Smooth muscle cell (in vitro differentiated cells): ENCODE measurements around the gene GRB2. TPM values are rescaled to one million over a fixed set of nuclear protein-coding genes. Genes with fewer than 3 reads are reported as not detected.
A peak's percentile ranks its signal among the peaks of the same experiment; 100 is the strongest.

Source experiments
- DNase-seq: peaks from one replicate; lab custom pipeline; 2025; ENCODE audit not compliant: unreplicated experiment; lab: John Stamatoyannopoulos, UW
- H2AFZ ChIP-seq: fragments of 200-600 bp; sonication (generic); 2 replicates; pipeline ENCODE4 v1.6.0; 2016; ENCODE audit warnings: antibody characterized with exemption, low read depth, mild to moderate bottlenecking
- H3F3A ChIP-seq: fragments of 200-600 bp; sonication (generic); 2 replicates; pipeline ENCODE4 v1.6.0; 2017; ENCODE audit warnings: antibody characterized with exemption, low read depth
- H3K27ac ChIP-seq: fragments of 200-600 bp; sonication (generic); 2 replicates; pipeline ENCODE4 v1.5.1; 2016; ENCODE audit warnings: low read depth, mild to moderate bottlenecking
- H3K27me3 ChIP-seq: fragments of 200-600 bp; sonication (generic); 2 replicates; pipeline ENCODE4 v1.6.1; 2016; ENCODE audit warnings: low read depth, mild to moderate bottlenecking
- H3K36me3 ChIP-seq: fragments of 200-600 bp; sonication (generic); 2 replicates; pipeline ENCODE4 v1.5.1; 2016; ENCODE audit warnings: low read depth
- H3K4me1 ChIP-seq: fragments of 200-600 bp; sonication (generic); 2 replicates; pipeline ENCODE4 v1.5.1; 2016; ENCODE audit warnings: low read depth
- H3K4me2 ChIP-seq: fragments of 200-600 bp; sonication (generic); 2 replicates; pipeline ENCODE4 v1.6.0; 2016; ENCODE audit warnings: mild to moderate bottlenecking
- H3K4me3 ChIP-seq: fragments of 200-600 bp; sonication (generic); 2 replicates; pipeline ENCODE4 v1.5.1; 2016; ENCODE audit warnings: mild to moderate bottlenecking
- H3K79me2 ChIP-seq: fragments of 200-600 bp; sonication (generic); 2 replicates; pipeline ENCODE4 v1.6.0; 2016; ENCODE audit warnings: low read depth, mild to moderate bottlenecking
- H3K9ac ChIP-seq: fragments of 200-600 bp; sonication (generic); 2 replicates; pipeline ENCODE4 v1.6.0; 2016; ENCODE audit warnings: low read depth
- H3K9me3 ChIP-seq: fragments of 200-600 bp; sonication (generic); replicated peaks from 2 replicates; pipeline ENCODE4 v1.5.1; 2016; ENCODE audit warnings: low read depth
- H4K20me1 ChIP-seq: fragments of 200-600 bp; sonication (generic); 2 replicates; pipeline ENCODE4 v1.6.0; 2016; ENCODE audit warnings: low read depth
- WGBS: methylation state at CpG from one replicate; pipeline ENCODE4 v1.1.7; 2016; ENCODE audit warnings: low lambda C conversion rate; 5-methylcytosine and 5-hydroxymethylcytosine counted together
- polyA plus RNA-seq: library from polyadenylated mRNA; unstranded; fragments of >200 nt; fragmentation: Nextera tagmentation; extraction: Ambion mirVana; gene quantifications from 2 replicates; pipeline ENCODE4 v1.2.1, GENCODE V29; 2016
- total RNA-seq: library from RNA; depleted of rRNA; stranded (reverse); fragments of >200 nt; gene quantifications from 2 replicates; pipeline ENCODE4 v1.2.3, GENCODE V29; 2014
- TF ChIP-seq, protein P1 (sequence below): fragments of 200-600 bp; sonication (generic); IDR thresholded peaks from 2 replicates; pipeline ENCODE4 v1.5.1; 2017; ENCODE audit warnings: borderline replicate concordance, mild to moderate bottlenecking, antibody characterized with exemption; ENCODE audit not compliant: insufficient read depth, poor library complexity, severe bottlenecking

The GRB2 gene
- total and polyA plus RNA-seq, 2 experiments from 2014 or later = 62.4 to 80.1 TPM

DNA sequence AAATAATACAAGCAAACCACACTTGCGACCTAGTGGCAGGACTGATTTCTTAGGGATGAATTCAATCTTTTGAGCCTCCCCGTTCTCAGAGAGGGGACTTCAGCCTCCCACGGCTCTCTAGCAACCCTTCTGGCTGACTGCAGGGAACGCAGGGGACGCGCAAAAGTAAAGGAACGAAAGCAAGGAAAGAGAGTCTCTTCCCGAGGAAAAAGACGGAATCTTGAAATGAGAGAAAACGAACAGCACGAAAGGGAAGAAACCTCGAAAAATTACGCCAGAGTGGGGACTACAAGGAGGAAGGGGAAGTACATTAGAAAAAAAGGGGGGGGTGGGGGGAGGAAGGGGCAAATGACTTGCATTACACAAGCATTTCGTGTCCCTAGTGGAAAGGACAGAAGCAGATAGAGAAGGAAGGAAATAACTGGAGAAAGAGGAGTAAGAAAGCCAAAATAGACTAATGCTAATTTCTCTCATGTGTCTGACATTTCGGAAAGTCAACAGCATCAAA is 1.2 kb downstream of the GRB2 start:
- Histone ChIP-seq H3K9ac (peak overlapping the region; percentile 96), H3K27me3 (no peaks in the 10 kb centered on the region), H3K9me3 (no peaks in the 10 kb centered on the region), H3K4me1 (peaks cover 9% of the 10 kb centered on the region), H3F3A (peaks cover 7% of the 10 kb centered on the region), H4K20me1 (peaks cover 53% of the 10 kb centered on the region), H3K79me2 (peaks cover 54% of the 10 kb centered on the region), H2AFZ (peak overlapping the region; percentile 55), H3K4me2 (peak overlapping the region; percentile 94), H3K36me3 (no peaks in the 10 kb centered on the region), H3K4me3 (peak overlapping the region; percentile 93), H3K27ac (peak overlapping the region; percentile 84)
- peak; percentile 7 for DNase-seq
- TF ChIP-seq, protein P1, sequence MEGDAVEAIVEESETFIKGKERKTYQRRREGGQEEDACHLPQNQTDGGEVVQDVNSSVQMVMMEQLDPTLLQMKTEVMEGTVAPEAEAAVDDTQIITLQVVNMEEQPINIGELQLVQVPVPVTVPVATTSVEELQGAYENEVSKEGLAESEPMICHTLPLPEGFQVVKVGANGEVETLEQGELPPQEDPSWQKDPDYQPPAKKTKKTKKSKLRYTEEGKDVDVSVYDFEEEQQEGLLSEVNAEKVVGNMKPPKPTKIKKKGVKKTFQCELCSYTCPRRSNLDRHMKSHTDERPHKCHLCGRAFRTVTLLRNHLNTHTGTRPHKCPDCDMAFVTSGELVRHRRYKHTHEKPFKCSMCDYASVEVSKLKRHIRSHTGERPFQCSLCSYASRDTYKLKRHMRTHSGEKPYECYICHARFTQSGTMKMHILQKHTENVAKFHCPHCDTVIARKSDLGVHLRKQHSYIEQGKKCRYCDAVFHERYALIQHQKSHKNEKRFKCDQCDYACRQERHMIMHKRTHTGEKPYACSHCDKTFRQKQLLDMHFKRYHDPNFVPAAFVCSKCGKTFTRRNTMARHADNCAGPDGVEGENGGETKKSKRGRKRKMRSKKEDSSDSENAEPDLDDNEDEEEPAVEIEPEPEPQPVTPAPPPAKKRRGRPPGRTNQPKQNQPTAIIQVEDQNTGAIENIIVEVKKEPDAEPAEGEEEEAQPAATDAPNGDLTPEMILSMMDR = peak; percentile 62
- WGBS = 2% methylated on average over 15 of the region's 15 CpGs

DNA sequence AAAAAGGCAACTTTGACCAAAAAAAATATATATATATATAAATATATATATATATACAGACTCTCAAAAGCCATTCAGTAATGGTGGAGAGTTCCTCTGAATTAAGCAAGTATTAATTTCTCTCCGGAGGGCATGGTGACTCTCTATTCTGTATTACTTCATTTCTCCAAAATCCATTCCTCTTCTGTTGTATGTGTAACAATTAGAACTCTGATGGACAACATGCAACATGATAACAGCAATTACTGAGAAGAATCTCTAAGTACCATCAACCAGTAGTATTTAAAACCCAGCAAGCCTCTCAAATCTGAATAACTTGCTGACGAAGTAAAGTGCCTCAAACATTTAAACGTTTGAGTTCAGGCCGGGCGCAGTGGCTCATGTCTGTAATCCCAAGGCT is 2.3 kb downstream of the GRB2 start:
- H3K4me1 ChIP-seq = peaks cover 9% of the 10 kb centered on the region
- no peak overlapping the region for H3K9ac ChIP-seq
- no peak overlapping the region for H3K4me2 ChIP-seq
- no peak overlapping the region for H3K4me3 ChIP-seq
- no peaks in the 10 kb centered on the region for H3K36me3 ChIP-seq
- WGBS = 84% methylated on average over 5 of the region's 5 CpGs
- peaks cover 65% of the 10 kb centered on the region for H3K79me2 ChIP-seq
- TF ChIP-seq, protein P1 = no peak
- H2AFZ ChIP-seq = no peak overlapping the region
- no peaks in the 10 kb centered on the region for H3K9me3 ChIP-seq
- H3K27me3 ChIP-seq = no peaks in the 10 kb centered on the region
- H3K27ac ChIP-seq = no peak overlapping the region
- DNase-seq = no peak
- peaks cover 7% of the 10 kb centered on the region for H3F3A ChIP-seq
- H4K20me1 ChIP-seq = peaks cover 65% of the 10 kb centered on the region

DNA sequence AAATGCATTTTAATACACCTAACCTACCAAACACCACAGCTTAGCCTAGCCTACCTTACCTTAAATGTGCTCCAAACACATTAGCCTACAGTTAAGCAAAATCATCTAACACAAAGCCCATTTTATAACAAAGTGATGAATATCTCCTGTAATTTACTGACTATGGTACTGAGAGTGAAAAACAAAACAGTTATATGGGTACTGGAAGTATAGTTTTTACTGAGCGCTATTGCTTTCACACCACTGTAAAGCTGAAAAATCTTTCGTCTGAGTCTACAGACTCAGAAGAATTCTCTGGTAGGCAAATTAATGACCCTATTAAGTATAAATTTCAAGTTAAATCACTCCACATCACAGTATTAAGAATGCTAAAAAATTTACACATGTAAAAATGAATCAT is 3.5 kb downstream of the GRB2 start:
- peaks cover 76% of the 10 kb centered on the region for H3K79me2 ChIP-seq
- TF ChIP-seq, protein P1 = no peak
- WGBS = 96% methylated on average over 2 of the region's 2 CpGs
- no peaks in the 10 kb centered on the region for H3K9me3 ChIP-seq
- peaks cover 69% of the 10 kb centered on the region for H4K20me1 ChIP-seq
- no peak overlapping the region for H3K27ac ChIP-seq
- H2AFZ ChIP-seq = no peak overlapping the region
- no peaks in the 10 kb centered on the region for H3K27me3 ChIP-seq
- H3K4me2 ChIP-seq = no peak overlapping the region
- no peak overlapping the region for H3K9ac ChIP-seq
- H3K36me3 ChIP-seq = no peaks in the 10 kb centered on the region
- no peak for DNase-seq
- peaks cover 7% of the 10 kb centered on the region for H3F3A ChIP-seq
- H3K4me1 ChIP-seq = peaks cover 9% of the 10 kb centered on the region
- H3K4me3 ChIP-seq = no peak overlapping the region

DNA sequence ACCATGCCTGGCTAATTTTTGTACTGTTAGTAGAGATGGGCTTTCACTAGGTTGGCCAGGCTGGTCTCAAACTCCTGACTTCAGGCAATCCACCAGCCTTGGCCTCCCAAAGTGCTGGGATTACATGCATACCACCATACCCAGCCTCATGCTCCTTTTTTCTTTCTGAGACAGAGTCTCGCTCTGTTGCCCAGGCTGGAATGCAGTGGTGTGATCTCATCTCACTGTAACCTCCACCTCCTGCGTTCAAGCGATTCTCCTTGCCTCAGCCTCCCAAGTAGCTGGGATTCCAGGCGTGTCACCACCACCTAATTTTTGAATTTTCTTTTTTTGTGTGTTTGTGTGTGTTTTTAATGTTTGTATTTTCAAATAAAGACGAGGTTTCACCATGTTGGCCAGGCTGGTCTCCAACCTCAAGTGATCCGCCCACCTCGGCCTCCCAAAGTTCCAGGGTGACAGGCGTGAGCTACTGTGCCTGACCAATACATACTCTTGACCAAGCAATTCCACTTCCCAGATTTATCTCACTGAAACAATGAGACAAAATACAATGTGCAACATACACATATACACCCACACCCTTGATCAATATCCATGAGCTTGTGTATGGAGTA is 5.0 kb downstream of the GRB2 start:
- TF ChIP-seq, protein P1 = no peak
- peaks cover 92% of the 10 kb centered on the region for H3K79me2 ChIP-seq

More for the DNA sequence above, 5.0 kb downstream of the GRB2 start:
- H2AFZ ChIP-seq = no peak overlapping the region
- no peak overlapping the region for H3K4me2 ChIP-seq
- H3K36me3 ChIP-seq = no peaks in the 10 kb centered on the region
- peaks cover 6% of the 10 kb centered on the region for H3K4me1 ChIP-seq
- no peak overlapping the region for H3K4me3 ChIP-seq
- H3K27ac ChIP-seq = no peak overlapping the region
- H3K27me3 ChIP-seq = no peaks in the 10 kb centered on the region
- 96% methylated on average over 8 of the region's 8 CpGs for WGBS
- H3K9ac ChIP-seq = no peak overlapping the region
- DNase-seq = no peak
- peaks cover 10% of the 10 kb centered on the region for H3F3A ChIP-seq
- no peaks in the 10 kb centered on the region for H3K9me3 ChIP-seq
- H4K20me1 ChIP-seq = peaks cover 69% of the 10 kb centered on the region
